ENCODE measurements around the gene STIP1. TPM values are rescaled to one million over a fixed set of nuclear protein-coding genes. Genes with fewer than 3 reads are reported as not detected.

The STIP1 gene
- total and polyA plus RNA-seq, 10 donors, result 30.1 to 111 (median 68.7) TPM

GRCh38 chr11:64201543-64201942 is 15.6 kb downstream of the STIP1 start:
- WGBS, 5 donors, result 77 to 96% (median 86%) methylated on average over 3 of the region's 3 CpGs
- Histone ChIP-seq H3K4me1 (peaks cover 21 to 30% (median 27%) of the 10 kb centered on the region in 6 donors), H3K4me3 (no peak overlapping the region), H3K27me3 (replicated peaks in 1 of 7) (no peaks in the 10 kb centered on the region), H3K36me3 (peaks cover 0 to 80% (median 76%) of the 10 kb centered on the region in 6 donors), H3K27ac (no peak overlapping the region), H3K9me3 (no peaks in the 10 kb centered on the region)
- TF ChIP-seq POLR2A (IDR thresholded peaks at IDR 0.05) (no peak), POLR2AphosphoS5 (IDR thresholded peaks at IDR 0.05) (no peak)
- TF ChIP-seq, protein P1, sequence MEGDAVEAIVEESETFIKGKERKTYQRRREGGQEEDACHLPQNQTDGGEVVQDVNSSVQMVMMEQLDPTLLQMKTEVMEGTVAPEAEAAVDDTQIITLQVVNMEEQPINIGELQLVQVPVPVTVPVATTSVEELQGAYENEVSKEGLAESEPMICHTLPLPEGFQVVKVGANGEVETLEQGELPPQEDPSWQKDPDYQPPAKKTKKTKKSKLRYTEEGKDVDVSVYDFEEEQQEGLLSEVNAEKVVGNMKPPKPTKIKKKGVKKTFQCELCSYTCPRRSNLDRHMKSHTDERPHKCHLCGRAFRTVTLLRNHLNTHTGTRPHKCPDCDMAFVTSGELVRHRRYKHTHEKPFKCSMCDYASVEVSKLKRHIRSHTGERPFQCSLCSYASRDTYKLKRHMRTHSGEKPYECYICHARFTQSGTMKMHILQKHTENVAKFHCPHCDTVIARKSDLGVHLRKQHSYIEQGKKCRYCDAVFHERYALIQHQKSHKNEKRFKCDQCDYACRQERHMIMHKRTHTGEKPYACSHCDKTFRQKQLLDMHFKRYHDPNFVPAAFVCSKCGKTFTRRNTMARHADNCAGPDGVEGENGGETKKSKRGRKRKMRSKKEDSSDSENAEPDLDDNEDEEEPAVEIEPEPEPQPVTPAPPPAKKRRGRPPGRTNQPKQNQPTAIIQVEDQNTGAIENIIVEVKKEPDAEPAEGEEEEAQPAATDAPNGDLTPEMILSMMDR (IDR thresholded peaks at IDR 0.05 in 8 of 11, conservative IDR thresholded peaks at IDR 0.05 in 3 of 11), result no peak
- no peak for DNase-seq
- intact Hi-C loops (cut with DNase I; ENCODE audit: low total_unique reads), result loop anchor here (5.0 kb wide), 1 partner anchor 101 kb away; the partner anchor contains the start of gene CATSPERZ

DNA sequence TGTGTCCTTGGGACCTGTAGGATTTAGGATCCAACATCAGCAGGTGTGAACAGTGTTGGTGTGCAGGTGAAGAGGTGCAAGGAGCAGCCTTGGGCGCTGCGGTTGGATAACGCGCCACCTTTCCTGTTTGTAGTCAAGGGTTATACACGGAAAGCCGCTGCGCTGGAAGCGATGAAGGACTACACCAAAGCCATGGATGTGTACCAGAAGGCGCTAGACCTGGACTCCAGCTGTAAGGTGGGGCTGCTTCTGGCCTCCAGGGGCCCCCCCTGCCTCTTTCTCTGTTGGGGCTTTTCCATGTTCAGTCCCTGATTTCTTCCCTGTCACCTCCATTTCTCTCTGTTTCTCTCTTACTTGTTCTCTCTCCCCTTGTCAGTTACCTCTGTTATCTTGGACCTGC is 17.0 kb downstream of the STIP1 start:
- Histone ChIP-seq H3K9me3 (no peaks in the 10 kb centered on the region), H3K27ac (no peak overlapping the region), H3K27me3 (replicated peaks in 1 of 7) (no peaks in the 10 kb centered on the region), H3K36me3 (peaks cover 0 to 66% (median 62%) of the 10 kb centered on the region in 6 donors), H3K4me3 (no peak overlapping the region), H3K4me1 (peaks cover 22 to 44% (median 36%) of the 10 kb centered on the region in 6 donors)
- no peak for TF ChIP-seq POLR2AphosphoS5 (IDR thresholded peaks at IDR 0.05)
- TF ChIP-seq, protein P1 (IDR thresholded peaks at IDR 0.05 in 8 of 11, conservative IDR thresholded peaks at IDR 0.05 in 3 of 11), result no peak
- no peak for TF ChIP-seq POLR2A (IDR thresholded peaks at IDR 0.05)
- intact Hi-C loops (cut with DNase I; ENCODE audit: low total_unique reads), result loop anchor here (5.0 kb wide), 1 partner anchor 99 kb away; the partner anchor contains the start of gene CATSPERZ
- WGBS, 5 donors, result 88 to 96% (median 94%) methylated on average over 9 of the region's 9 CpGs
- no peak for DNase-seq

GRCh38 chr11:64203421-64204079 is 17.6 kb downstream of the STIP1 start:
- Histone ChIP-seq H3K27me3 (replicated peaks in 1 of 7) (no peaks in the 10 kb centered on the region), H3K36me3 (peaks cover 0 to 66% (median 56%) of the 10 kb centered on the region in 6 donors), H3K27ac (peak overlapping the region in 1 of 8 donors; percentile 99), H3K4me3 (no peak overlapping the region), H3K9me3 (no peaks in the 10 kb centered on the region), H3K4me1 (peaks cover 28 to 50% (median 42%) of the 10 kb centered on the region in 6 donors)
- TF ChIP-seq, protein P1 (IDR thresholded peaks at IDR 0.05 in 8 of 11, conservative IDR thresholded peaks at IDR 0.05 in 3 of 11), result no peak
- TF ChIP-seq POLR2A (IDR thresholded peaks at IDR 0.05) (no peak), POLR2AphosphoS5 (IDR thresholded peaks at IDR 0.05) (peak in 1 of 3 donors; percentile 32)
- 93 to 96% (median 93%) methylated on average over 27 of the region's 27 CpGs for WGBS, 5 donors
- intact Hi-C loops (cut with DNase I; ENCODE audit: low total_unique reads), result loop anchor here (5.0 kb wide), 1 partner anchor 99 kb away; the partner anchor contains the start of gene CATSPERZ
- DNase-seq, result no peak

- Histone ChIP-seq H3K9me3 (no peaks in the 10 kb centered on the region), H3K27me3 (replicated peaks in 1 of 7) (no peaks in the 10 kb centered on the region), H3K27ac (peak overlapping the region in 4 of 8 donors; percentile 93 to 99 (median 96)), H3K4me3 (no peak overlapping the region), H3K36me3 (peaks cover 0 to 66% (median 51%) of the 10 kb centered on the region in 6 donors), H3K4me1 (peaks cover 32 to 55% (median 47%) of the 10 kb centered on the region in 6 donors)
- intact Hi-C loops (cut with DNase I; ENCODE audit: low total_unique reads), result loop anchor here (5.0 kb wide), 1 partner anchor 98 kb away; the partner anchor contains the start of gene CATSPERZ
- TF ChIP-seq POLR2A (IDR thresholded peaks at IDR 0.05) (no peak), POLR2AphosphoS5 (IDR thresholded peaks at IDR 0.05) (no peak)
- TF ChIP-seq, protein P1 (IDR thresholded peaks at IDR 0.05 in 8 of 11, conservative IDR thresholded peaks at IDR 0.05 in 3 of 11), result no peak
- DNase-seq, result no peak
- 85 to 92% (median 86%) methylated on average over 13 to 16 of the region's 16 CpGs for WGBS, 5 donors
Observed at GRCh38 chr11:64204080-64204440, 18.1 kb downstream of the STIP1 start.
